GM06990 (cell line): ENCODE measurements around the gene ERMP1.

Experiments used
- DNase-seq: peaks from one replicate; pipeline ENCODE4 v3.0.0-alpha.2; 2011; ENCODE audit not compliant: insufficient read length; ENCODE audit errors: extremely low read depth
- H3K27me3 ChIP-seq: replicated peaks from 2 replicates; pipeline ENCODE4 v1.6.0; 2011; ENCODE audit warnings: low read length; ENCODE audit not compliant: control insufficient read depth, insufficient read depth
- H3K36me3 ChIP-seq: 2 replicates; pipeline ENCODE4 v1.5.1; 2011; ENCODE audit warnings: low read length; ENCODE audit not compliant: control insufficient read depth, insufficient read depth
- H3K4me3 ChIP-seq: replicated peaks from 2 replicates; pipeline ENCODE4 v1.5.1; 2011; ENCODE audit warnings: low read depth, mild to moderate bottlenecking, control low read depth, low read length
- CTCF ChIP-seq: IDR thresholded peaks from 2 replicates; pipeline ENCODE4 v1.5.1; 2011; ENCODE audit warnings: low read length, control low read depth, mild to moderate bottlenecking, inconsistent platforms; ENCODE audit not compliant: insufficient read depth, poor library complexity, severe bottlenecking

ERMP1 gene

GRCh38 chr9:5767968-5768932 lies 64.7 kb downstream of the ERMP1 start:
- H3K36me3 ChIP-seq: peaks cover 24% of the 10 kb centered on the region
- no peak for TF ChIP-seq CTCF
- DNase-seq: peak; percentile 14
- no peaks in the 10 kb centered on the region for H3K27me3 ChIP-seq
- no peak overlapping the region for H3K4me3 ChIP-seq

GRCh38 chr9:5764130-5764868 lies 68.6 kb downstream of the ERMP1 start:
- H3K27me3 ChIP-seq: no peaks in the 10 kb centered on the region
- H3K36me3 ChIP-seq: peaks cover 21% of the 10 kb centered on the region
- TF ChIP-seq CTCF: no peak
- H3K4me3 ChIP-seq: no peak overlapping the region
- DNase-seq: peak; percentile 71

GRCh38 chr9:5762421-5762820 lies 70.5 kb downstream of the ERMP1 start:
- Histone ChIP-seq H3K4me3 (no peak overlapping the region), H3K36me3 (peaks cover 15% of the 10 kb centered on the region), H3K27me3 (no peaks in the 10 kb centered on the region)
- DNase-seq: no peak
- no peak for TF ChIP-seq CTCF

GRCh38 chr9:5760338-5760737 lies 72.6 kb downstream of the ERMP1 start:
- Histone ChIP-seq H3K27me3 (no peaks in the 10 kb centered on the region), H3K4me3 (no peak overlapping the region), H3K36me3 (peaks cover 13% of the 10 kb centered on the region)
- DNase-seq: no peak
- no peak for TF ChIP-seq CTCF

GRCh38 chr9:5756633-5757032 lies 76.3 kb downstream of the ERMP1 start:
- Histone ChIP-seq H3K36me3 (peaks cover 8% of the 10 kb centered on the region), H3K4me3 (no peak overlapping the region), H3K27me3 (no peaks in the 10 kb centered on the region)
- TF ChIP-seq CTCF: no peak
- no peak for DNase-seq
